Panc1 (cell line): Measurements from ENCODE around the gene DBH. TPM values are rescaled to one million over a fixed set of nuclear protein-coding genes. Genes with fewer than 3 reads are reported as not detected.

ENCODE experiments used
- ATAC-seq: fragments of 200-7000 bp; cut with Tn5 transposase; 2 replicates; pipeline ENCODE4 v1.9.1; 2020; ENCODE audit warnings: mild to moderate bottlenecking, moderate library complexity
- BruUV-seq: library from RNA; stranded (reverse); fragments of 400-500 nt; replicated peaks from 2 replicates; lab custom pipeline; 2021; lab: Mats Ljungman, UMichigan
- CTCF ChIA-PET: fragments of 300-600 bp; sonication (Branson Sonifier 250); formaldehyde crosslinking; loops from one replicate; lab custom pipeline; 2022; ENCODE audit warnings: antibody characterized with exemption; lab: Charles Lee
- POLR2A ChIA-PET: fragments of 300-600 bp; sonication (Branson Sonifier 250); formaldehyde crosslinking; loops from one replicate; lab custom pipeline; 2022; ENCODE audit warnings: antibody characterized with exemption; lab: Charles Lee
- DNase-seq: peaks from one replicate; pipeline ENCODE4 v3.0.0-alpha.2; 2010; ENCODE audit warnings: low read depth, low spot score
- H3K27ac ChIP-seq: 2 replicates; pipeline ENCODE4 v1.5.1; 2011; ENCODE audit warnings: mild to moderate bottlenecking, low read length, inconsistent platforms
- H3K27me3 ChIP-seq: fragments of 200-500 bp; sonication (Bioruptor generic); 2 replicates; pipeline ENCODE4 v1.6.0; 2014; ENCODE audit warnings: low read length, inconsistent platforms; ENCODE audit not compliant: control insufficient read depth, insufficient read depth
- H3K36me3 ChIP-seq: fragments of 200-500 bp; sonication (Bioruptor generic); 2 replicates; pipeline ENCODE4 v1.5.1; 2014; ENCODE audit warnings: inconsistent platforms, mild to moderate bottlenecking, low read length, moderate library complexity; ENCODE audit not compliant: control insufficient read depth, insufficient read depth
- H3K4me1 ChIP-seq: 2 replicates; pipeline ENCODE4 v1.5.1; 2011; ENCODE audit warnings: inconsistent platforms, mild to moderate bottlenecking, low read length, moderate library complexity; ENCODE audit not compliant: control insufficient read depth, insufficient read depth
- H3K4me3 ChIP-seq, 2 experiments: 2 replicates each; pipeline ENCODE4 v1.5.1; 2011 to 2012; ENCODE audit warnings: low read depth in 2 of 2, low read length in 2 of 2, mild to moderate bottlenecking in 2 of 2, inconsistent platforms in 1 of 2, moderate library complexity in 1 of 2
- H3K9me3 ChIP-seq: fragments of 200-500 bp; sonication (Bioruptor generic); 2 replicates; pipeline ENCODE4 v1.5.1; 2014; ENCODE audit warnings: low read depth, mild to moderate bottlenecking, inconsistent platforms, low read length, moderate library complexity; ENCODE audit not compliant: control insufficient read depth, insufficient read depth
- POLR2AphosphoS5 ChIP-seq: IDR thresholded peaks from 2 replicates; pipeline ENCODE4 v1.6.1; 2012; ENCODE audit warnings: mild to moderate bottlenecking, low read depth, low read length, moderate library complexity
- SIN3A ChIP-seq: IDR thresholded peaks from 2 replicates; pipeline ENCODE4 v1.6.1; 2012; ENCODE audit warnings: low read depth, mild to moderate bottlenecking, low read length, moderate library complexity, borderline replicate concordance; ENCODE audit not compliant: insufficient read depth
- TCF7L2 ChIP-seq: IDR thresholded peaks from 2 replicates; pipeline ENCODE4 v1.6.1; 2011; ENCODE audit warnings: mild to moderate bottlenecking, low read depth, low read length, inconsistent platforms
- in situ Hi-C: cut with HindIII; loops from 2 replicates; pipeline ENCODE4 v1.10.0; 2016; ENCODE audit warnings: low sequenced_read_pairs, low pct_unique_long_range_greater_than_20kb
- intact Hi-C: fragments of 100-400 bp; cut with micrococcal nuclease; formaldehyde crosslinking; loops from one replicate; pipeline ENCODE4 v1.10.0; 2022; ENCODE audit not compliant: unreplicated experiment
- total RNA-seq: library from RNA; stranded (reverse); gene quantifications from one replicate; pipeline ENCODE4 v1.2.1, GENCODE V29; 2021; ENCODE audit not compliant: unreplicated experiment
- TF ChIP-seq, protein P1 (sequence below): fragments of 450-650 bp; IDR thresholded peaks from 2 replicates; pipeline ENCODE4 v1.5.1; 2017; ENCODE audit warnings: mild to moderate bottlenecking
- TF ChIP-seq, protein P2 (sequence below), 2 experiments: IDR thresholded peaks; 2 replicates each; pipeline ENCODE4 v1.6.1; 2011 to 2012; ENCODE audit warnings: low read depth in 2 of 2, control low read depth in 1 of 2, low read length in 1 of 2, mild to moderate bottlenecking in 1 of 2, moderate library complexity in 1 of 2; ENCODE audit not compliant: insufficient read depth in 1 of 2

DBH gene
- total RNA-seq, 1 experiment from 2014 or later = not detected

DNA sequence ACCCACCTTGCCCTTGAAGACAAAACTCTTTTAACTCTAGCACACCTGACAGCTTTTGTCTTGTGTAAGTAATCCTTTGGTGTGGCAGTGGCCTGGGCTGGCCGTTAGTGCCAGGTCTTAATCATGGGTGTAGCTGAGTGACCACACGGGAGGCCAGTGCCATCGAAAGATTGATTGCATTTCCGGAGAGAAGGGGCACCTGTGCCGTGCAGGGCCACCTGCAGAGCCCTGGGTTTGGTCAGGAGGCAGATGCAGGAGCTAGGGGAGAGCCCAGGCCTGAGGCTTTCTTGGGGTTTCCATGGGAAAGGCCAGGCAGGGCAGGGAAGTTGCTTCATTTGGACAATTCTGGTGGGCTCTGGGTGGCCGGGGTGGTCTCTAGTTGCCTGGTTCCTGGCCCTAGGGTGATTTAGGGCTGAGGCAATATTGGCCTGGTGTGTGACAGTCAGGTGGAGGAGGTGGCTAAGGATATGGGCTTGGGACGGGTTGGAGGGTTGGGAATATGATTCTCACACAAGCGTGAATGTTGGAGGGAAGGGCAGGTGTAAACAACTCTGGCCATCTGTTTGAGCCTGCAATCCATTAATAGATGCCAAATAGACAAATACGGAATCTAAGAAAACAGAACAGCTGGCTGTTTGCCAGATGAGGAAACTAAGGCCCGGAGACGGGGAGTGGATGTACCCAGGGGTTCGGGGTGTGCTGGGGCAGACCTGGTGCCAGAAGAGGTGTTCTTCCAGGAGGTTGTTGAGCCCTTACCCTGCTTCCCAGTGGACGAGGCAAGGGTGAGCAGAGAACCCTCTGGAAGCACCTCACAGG lies 4.6 kb downstream of the DBH start:
- Histone ChIP-seq H3K4me3 (no peak overlapping the region), H3K36me3 (no peaks in the 10 kb centered on the region), H3K4me1 (no peaks in the 10 kb centered on the region), H3K27ac (no peak overlapping the region), H3K27me3 (no peaks in the 10 kb centered on the region), H3K9me3 (no peaks in the 10 kb centered on the region)
- intact Hi-C loops = no loop called here
- ATAC-seq (no peak), DNase-seq (no peak)
- CTCF ChIA-PET = no interaction called here
- POLR2A ChIA-PET = no interaction called here
- BruUV-seq = no TSS peak
- no peak for TF ChIP-seq TCF7L2
- TF ChIP-seq, protein P1, sequence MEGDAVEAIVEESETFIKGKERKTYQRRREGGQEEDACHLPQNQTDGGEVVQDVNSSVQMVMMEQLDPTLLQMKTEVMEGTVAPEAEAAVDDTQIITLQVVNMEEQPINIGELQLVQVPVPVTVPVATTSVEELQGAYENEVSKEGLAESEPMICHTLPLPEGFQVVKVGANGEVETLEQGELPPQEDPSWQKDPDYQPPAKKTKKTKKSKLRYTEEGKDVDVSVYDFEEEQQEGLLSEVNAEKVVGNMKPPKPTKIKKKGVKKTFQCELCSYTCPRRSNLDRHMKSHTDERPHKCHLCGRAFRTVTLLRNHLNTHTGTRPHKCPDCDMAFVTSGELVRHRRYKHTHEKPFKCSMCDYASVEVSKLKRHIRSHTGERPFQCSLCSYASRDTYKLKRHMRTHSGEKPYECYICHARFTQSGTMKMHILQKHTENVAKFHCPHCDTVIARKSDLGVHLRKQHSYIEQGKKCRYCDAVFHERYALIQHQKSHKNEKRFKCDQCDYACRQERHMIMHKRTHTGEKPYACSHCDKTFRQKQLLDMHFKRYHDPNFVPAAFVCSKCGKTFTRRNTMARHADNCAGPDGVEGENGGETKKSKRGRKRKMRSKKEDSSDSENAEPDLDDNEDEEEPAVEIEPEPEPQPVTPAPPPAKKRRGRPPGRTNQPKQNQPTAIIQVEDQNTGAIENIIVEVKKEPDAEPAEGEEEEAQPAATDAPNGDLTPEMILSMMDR = no peak
- in situ Hi-C loops = no loop called here

DNA sequence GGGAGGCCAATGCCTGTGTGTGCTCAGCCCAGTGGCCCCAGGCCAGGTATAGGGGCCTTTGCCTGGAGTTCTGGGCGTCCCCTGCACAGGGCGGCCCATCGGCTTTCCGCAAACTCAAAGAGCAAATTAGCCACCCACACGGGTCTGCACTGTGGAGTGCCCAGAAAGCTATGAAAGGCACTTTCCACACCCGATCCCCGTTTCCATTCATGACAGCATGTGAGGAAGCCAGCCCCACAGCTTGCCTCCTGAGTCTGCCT lies 5.2 kb downstream of the DBH start:
- Histone ChIP-seq H3K27ac (no peak overlapping the region), H3K4me1 (no peaks in the 10 kb centered on the region), H3K4me3 (no peak overlapping the region), H3K27me3 (no peaks in the 10 kb centered on the region), H3K36me3 (no peaks in the 10 kb centered on the region), H3K9me3 (no peaks in the 10 kb centered on the region)
- ChIA-PET POLR2A (no interaction called here), CTCF (no interaction called here)
- TF ChIP-seq, protein P1 = no peak
- TF ChIP-seq POLR2AphosphoS5 (no peak), SIN3A (no peak), TCF7L2 (no peak)
- TF ChIP-seq, protein P2, sequence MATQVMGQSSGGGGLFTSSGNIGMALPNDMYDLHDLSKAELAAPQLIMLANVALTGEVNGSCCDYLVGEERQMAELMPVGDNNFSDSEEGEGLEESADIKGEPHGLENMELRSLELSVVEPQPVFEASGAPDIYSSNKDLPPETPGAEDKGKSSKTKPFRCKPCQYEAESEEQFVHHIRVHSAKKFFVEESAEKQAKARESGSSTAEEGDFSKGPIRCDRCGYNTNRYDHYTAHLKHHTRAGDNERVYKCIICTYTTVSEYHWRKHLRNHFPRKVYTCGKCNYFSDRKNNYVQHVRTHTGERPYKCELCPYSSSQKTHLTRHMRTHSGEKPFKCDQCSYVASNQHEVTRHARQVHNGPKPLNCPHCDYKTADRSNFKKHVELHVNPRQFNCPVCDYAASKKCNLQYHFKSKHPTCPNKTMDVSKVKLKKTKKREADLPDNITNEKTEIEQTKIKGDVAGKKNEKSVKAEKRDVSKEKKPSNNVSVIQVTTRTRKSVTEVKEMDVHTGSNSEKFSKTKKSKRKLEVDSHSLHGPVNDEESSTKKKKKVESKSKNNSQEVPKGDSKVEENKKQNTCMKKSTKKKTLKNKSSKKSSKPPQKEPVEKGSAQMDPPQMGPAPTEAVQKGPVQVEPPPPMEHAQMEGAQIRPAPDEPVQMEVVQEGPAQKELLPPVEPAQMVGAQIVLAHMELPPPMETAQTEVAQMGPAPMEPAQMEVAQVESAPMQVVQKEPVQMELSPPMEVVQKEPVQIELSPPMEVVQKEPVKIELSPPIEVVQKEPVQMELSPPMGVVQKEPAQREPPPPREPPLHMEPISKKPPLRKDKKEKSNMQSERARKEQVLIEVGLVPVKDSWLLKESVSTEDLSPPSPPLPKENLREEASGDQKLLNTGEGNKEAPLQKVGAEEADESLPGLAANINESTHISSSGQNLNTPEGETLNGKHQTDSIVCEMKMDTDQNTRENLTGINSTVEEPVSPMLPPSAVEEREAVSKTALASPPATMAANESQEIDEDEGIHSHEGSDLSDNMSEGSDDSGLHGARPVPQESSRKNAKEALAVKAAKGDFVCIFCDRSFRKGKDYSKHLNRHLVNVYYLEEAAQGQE (IDR thresholded peaks at IDR 0.05; ENCODE audit: insufficient read depth in 1 of 2, low read depth in 2 of 2, low read length in 1 of 2) = no peak
- intact Hi-C loops (no loop called here), in situ Hi-C loops (no loop called here)
- no TSS peak for BruUV-seq
- DNase-seq (no peak), ATAC-seq (no peak)
